ENCODE measurements around the gene ZDBF2. TPM values are rescaled to one million over a fixed set of nuclear protein-coding genes. Genes with fewer than 3 reads are reported as not detected.
"Not testable (repeated sequence)": the region's sequence is repeated elsewhere in the genome, so short reads cannot be mapped to it uniquely, and the experiment has no call there.

Gene ZDBF2
- total RNA-seq, 1 donor, result 11.8 TPM

- DNase-seq (ENCODE audit: low read depth), result no peak
- no peak for TF ChIP-seq CTCF (IDR thresholded peaks at IDR 0.05; ENCODE audit: insufficient read depth, low read length)
- H3K4me3 ChIP-seq (ENCODE audit: low read depth, low read length), result no peak overlapping the region
Observed at GRCh38 chr2:206343816-206344215, 69.4 kb downstream of the ZDBF2 start.

GRCh38 chr2:206345606-206346005 lies 71.1 kb downstream of the ZDBF2 start:
- DNase-seq (ENCODE audit: low read depth), result no peak
- TF ChIP-seq CTCF (IDR thresholded peaks at IDR 0.05; ENCODE audit: insufficient read depth, low read length), result no peak
- no peak overlapping the region for H3K4me3 ChIP-seq (ENCODE audit: low read depth, low read length)

GRCh38 chr2:206349375-206349774 lies 74.9 kb downstream of the ZDBF2 start:
- no peak for TF ChIP-seq CTCF (IDR thresholded peaks at IDR 0.05; ENCODE audit: insufficient read depth, low read length)
- no peak for DNase-seq (ENCODE audit: low read depth)

GRCh38 chr2:206352571-206352970 lies 78.1 kb downstream of the ZDBF2 start:
- no peak overlapping the region for H3K4me3 ChIP-seq (ENCODE audit: low read depth, low read length)
- no peak for DNase-seq (ENCODE audit: low read depth)
- TF ChIP-seq CTCF (IDR thresholded peaks at IDR 0.05; ENCODE audit: insufficient read depth, low read length), result no peak

More at GRCh38 chr2:206349375-206349774, 74.9 kb downstream of the ZDBF2 start:
- no peak overlapping the region for H3K4me3 ChIP-seq (ENCODE audit: low read depth, low read length)

GRCh38 chr2:206353685-206354084 lies 79.2 kb downstream of the ZDBF2 start:
- no peak for DNase-seq (ENCODE audit: low read depth)
- no peak overlapping the region for H3K4me3 ChIP-seq (ENCODE audit: low read depth, low read length)
- TF ChIP-seq CTCF (IDR thresholded peaks at IDR 0.05; ENCODE audit: insufficient read depth, low read length), result no peak

- H3K4me3 ChIP-seq (ENCODE audit: low read depth, low read length), result no peak overlapping the region
- no peak for DNase-seq (ENCODE audit: low read depth)
- TF ChIP-seq CTCF (IDR thresholded peaks at IDR 0.05; ENCODE audit: insufficient read depth, low read length), result no peak
Observed at GRCh38 chr2:206354129-206354528, 79.7 kb downstream of the ZDBF2 start.

GRCh38 chr2:206356840-206357239 lies 82.4 kb downstream of the ZDBF2 start:
- H3K4me3 ChIP-seq (ENCODE audit: low read depth, low read length); DNase-seq (ENCODE audit: low read depth): not testable (repeated sequence)

- DNase-seq (ENCODE audit: low read depth); H3K4me3 ChIP-seq (ENCODE audit: low read depth, low read length): not testable (repeated sequence)
Observed at GRCh38 chr2:206360840-206361239, 86.4 kb downstream of the ZDBF2 start.
